HUDEP-2 (cell line): Measurements from ENCODE around the gene MZF1.

Experiments
- DNase-seq, 76 experiments: peaks; one replicate each; lab custom pipeline; 2025; ENCODE audit not compliant: unreplicated experiment in 76 of 76; lab: John Stamatoyannopoulos, UW

Gene MZF1

DNA sequence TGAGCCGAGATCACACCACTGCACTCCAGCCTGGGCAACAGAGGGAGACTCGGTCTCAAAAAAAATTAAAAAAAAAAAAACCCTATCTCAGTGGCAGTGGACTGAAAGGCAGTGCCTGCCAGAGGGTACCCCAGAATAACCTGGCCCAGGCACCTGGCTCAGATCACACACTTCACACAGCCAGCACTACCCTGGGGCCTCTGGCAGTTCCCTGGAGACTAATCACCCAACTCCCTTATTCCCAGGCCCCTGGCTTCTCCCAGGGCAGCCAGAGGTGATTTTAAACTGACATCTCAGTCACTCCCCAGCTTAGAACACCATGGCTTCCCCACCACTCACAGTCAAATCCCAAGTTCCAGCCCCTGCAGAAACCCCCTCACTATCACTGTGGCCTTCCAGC, 57.9 kb downstream of the MZF1 start:
- no peak for DNase-seq

DNA sequence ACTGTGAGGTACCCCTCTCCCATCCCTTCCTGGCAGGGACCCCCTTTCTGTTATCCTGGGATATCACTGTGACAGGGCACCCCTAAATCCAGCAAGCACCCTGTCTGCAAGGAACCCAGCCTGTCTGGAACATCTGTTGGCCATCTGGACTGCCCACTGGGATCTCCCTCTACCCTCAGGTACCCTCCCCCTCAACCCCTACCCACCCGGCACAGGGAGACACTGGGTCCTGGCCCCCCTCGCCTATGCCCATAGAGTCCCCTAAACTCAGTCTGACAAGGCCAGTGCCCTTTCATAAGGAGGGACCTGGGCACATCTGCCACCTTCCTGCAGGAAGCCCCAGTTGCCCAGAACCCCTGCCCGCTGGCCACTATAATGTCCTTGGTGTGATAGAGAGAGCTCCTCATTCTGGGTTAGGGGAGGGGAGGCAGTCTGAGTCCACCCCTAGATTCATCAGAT, 58.5 kb downstream of the MZF1 start:
- DNase-seq, result peak in 2 of 76 experiments; percentile 4 to 34

DNA sequence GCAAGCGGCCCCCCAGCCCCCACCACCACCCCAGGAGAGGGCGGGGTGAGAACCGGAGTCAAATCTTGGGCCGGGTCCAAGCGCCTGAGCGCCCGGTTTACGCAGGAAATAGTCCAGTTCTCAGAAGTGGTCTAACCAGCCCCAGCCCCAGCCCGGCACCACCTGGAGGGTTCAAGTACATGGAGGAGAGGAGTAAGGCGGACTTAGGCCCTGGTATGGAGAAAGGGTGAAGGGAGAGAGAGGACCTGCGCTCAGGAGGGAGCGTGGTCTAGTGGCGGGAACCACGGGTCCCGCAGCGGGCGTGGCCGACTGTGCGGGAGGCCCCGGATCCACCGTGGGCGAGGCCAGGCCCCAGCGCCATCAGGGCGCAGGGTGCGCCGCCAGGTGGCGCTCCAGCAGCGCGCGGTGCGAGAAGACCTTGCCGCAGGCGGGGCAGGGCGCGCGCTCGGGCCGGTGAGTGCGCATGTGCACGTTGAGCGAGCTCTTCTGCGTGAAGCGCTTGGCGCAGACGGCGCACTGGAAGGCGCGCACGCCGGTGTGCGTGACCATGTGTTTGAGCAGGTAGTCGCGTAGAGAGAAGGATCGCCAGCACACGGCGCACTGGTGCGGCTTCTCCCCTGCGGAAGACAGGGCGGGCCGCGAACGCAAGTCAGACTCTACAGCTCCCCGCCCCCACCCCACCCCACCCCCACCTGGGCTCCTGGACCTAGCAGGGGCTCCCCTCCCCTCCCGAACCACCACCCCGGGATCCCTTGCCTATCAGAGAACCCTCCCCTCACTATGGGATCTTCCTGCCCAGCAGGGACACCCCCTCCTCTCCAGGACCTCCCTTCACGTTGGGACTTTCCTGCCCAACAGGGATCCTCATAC, 59.2 kb downstream of the MZF1 start:
- DNase-seq, result peak in 75 of 76 experiments; percentile 73 to 99 (median 96)

DNA sequence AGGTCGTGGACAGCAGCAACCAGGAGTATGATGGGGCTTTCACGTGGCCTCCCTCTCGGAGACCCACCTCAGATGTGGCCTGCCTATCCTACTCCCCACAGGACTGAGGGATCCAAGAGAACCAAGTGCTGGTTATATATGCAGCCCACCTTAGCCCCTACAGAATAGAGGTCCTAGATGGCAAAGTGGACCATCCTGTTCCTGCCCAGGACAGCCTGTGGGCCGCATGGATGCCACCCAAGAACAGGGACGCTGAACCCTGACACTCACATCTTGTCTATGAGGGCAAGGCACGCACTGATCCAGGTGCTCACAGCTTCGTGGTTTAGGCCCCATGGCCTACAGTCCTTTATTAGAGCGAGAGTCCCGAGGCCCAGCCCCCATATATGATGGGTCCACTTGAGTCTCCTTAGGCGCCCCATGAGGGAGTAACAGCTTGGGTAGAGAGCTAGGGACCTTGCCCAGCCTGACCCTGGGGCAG, 59.9 kb downstream of the MZF1 start:
- peak in 1 of 76 experiments; percentile 50 for DNase-seq
